Kidney epithelial cell (primary cell): ENCODE results near the gene CANX. TPM values are rescaled to one million over a fixed set of nuclear protein-coding genes. Genes with fewer than 3 reads are reported as not detected.
"Not testable (repeated sequence)": the region's sequence is repeated elsewhere in the genome, so short reads cannot be mapped to it uniquely, and the experiment has no call there.

Source experiments
- DNase-seq: peaks from one replicate; pipeline ENCODE4 v3.0.0-alpha.2; 2010; ENCODE audit warnings: low read depth
- H3K27me3 ChIP-seq: 2 replicates; pipeline ENCODE4 v1.6.0; 2011; ENCODE audit warnings: low read length; ENCODE audit not compliant: control insufficient read depth, insufficient read depth
- H3K36me3 ChIP-seq: 2 replicates; pipeline ENCODE4 v1.5.1; 2011; ENCODE audit warnings: low read length; ENCODE audit not compliant: control insufficient read depth, insufficient read depth
- H3K4me3 ChIP-seq: 2 replicates; pipeline ENCODE4 v1.5.1; 2011; ENCODE audit warnings: low read depth, mild to moderate bottlenecking, control low read depth, low read length
- total RNA-seq: library from RNA; depleted of rRNA; stranded (reverse); fragments of >200 nt; gene quantifications from 2 replicates; pipeline ENCODE4 v1.2.3, GENCODE V29; 2015
- TF ChIP-seq, protein P1 (sequence below): IDR thresholded peaks from 2 replicates; pipeline ENCODE4 v1.5.1; 2011; ENCODE audit warnings: mild to moderate bottlenecking, moderate library complexity, low read length, control low read depth, inconsistent platforms; ENCODE audit not compliant: insufficient read depth, poor library complexity, severe bottlenecking

Gene CANX
- total RNA-seq, 1 donor from 2014 or later: 649 TPM

GRCh38 chr5:179733772-179734126 lies 35.0 kb downstream of the CANX start:
- no peaks in the 10 kb centered on the region for H3K27me3 ChIP-seq
- TF ChIP-seq, protein P1, sequence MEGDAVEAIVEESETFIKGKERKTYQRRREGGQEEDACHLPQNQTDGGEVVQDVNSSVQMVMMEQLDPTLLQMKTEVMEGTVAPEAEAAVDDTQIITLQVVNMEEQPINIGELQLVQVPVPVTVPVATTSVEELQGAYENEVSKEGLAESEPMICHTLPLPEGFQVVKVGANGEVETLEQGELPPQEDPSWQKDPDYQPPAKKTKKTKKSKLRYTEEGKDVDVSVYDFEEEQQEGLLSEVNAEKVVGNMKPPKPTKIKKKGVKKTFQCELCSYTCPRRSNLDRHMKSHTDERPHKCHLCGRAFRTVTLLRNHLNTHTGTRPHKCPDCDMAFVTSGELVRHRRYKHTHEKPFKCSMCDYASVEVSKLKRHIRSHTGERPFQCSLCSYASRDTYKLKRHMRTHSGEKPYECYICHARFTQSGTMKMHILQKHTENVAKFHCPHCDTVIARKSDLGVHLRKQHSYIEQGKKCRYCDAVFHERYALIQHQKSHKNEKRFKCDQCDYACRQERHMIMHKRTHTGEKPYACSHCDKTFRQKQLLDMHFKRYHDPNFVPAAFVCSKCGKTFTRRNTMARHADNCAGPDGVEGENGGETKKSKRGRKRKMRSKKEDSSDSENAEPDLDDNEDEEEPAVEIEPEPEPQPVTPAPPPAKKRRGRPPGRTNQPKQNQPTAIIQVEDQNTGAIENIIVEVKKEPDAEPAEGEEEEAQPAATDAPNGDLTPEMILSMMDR: no peak
- DNase-seq: no peak
- peak overlapping the region; percentile 71 for H3K4me3 ChIP-seq
- peaks cover 2% of the 10 kb centered on the region for H3K36me3 ChIP-seq

GRCh38 chr5:179734536-179735164 lies 35.9 kb downstream of the CANX start:
- DNase-seq: no peak
- Histone ChIP-seq H3K36me3 (peaks cover 1% of the 10 kb centered on the region), H3K27me3 (no peaks in the 10 kb centered on the region), H3K4me3 (peak overlapping the region; percentile 71)
- TF ChIP-seq, protein P1: no peak

DNA sequence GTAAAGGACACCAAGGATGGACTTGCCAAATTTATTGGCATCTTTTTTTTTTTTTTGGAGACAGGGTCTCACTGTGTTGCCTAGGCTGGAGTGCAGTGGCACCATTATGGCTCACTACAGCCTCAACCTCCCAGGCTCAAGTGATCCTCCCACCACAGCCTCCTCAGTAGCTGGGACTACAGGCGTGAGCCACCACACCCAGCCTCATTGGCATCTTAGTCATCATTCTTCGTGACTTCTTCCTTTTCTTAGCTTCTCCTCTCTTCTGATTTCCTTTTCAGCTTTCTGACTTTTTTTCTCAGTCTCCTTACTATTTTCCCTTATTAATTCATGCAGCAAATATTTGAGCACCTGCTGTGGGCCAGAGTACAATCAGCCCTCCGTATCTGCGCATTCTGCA lies 40.0 kb downstream of the CANX start:
- Histone ChIP-seq H3K36me3 (peaks cover 1% of the 10 kb centered on the region), H3K4me3 (no peak overlapping the region), H3K27me3 (no peaks in the 10 kb centered on the region)
- DNase-seq: no peak
- TF ChIP-seq, protein P1: no peak

- not testable (repeated sequence) for H3K36me3 ChIP-seq, H3K27me3 ChIP-seq, DNase-seq, H3K4me3 ChIP-seq
Measured at GRCh38 chr5:179744106-179744505, 45.3 kb downstream of the CANX start.

- Histone ChIP-seq H3K4me3 (no peak overlapping the region), H3K27me3 (no peaks in the 10 kb centered on the region), H3K36me3 (no peaks in the 10 kb centered on the region)
- no peak for DNase-seq
- TF ChIP-seq, protein P1: no peak
Measured at GRCh38 chr5:179746872-179747271, 48.1 kb downstream of the CANX start.

DNA sequence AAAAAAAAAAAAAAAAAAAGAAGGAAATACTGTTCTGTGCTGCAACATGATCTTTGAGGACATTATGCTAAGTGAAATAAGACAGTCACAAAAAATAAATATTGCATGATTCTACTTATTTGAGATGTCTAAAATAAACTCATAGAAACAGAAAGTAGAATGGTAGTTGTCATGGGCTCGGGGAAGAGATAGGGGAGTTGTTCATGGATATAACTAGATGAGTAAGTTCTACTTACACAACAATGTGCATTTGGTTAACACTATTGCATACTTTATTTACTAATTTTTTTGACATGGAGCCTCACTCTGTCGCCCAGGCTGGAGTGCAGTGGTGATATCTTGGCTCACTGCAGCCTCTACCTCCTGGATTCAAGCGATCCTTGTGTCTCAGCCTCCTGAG lies 49.0 kb downstream of the CANX start:
- no peak overlapping the region for H3K4me3 ChIP-seq
- H3K27me3 ChIP-seq: no peaks in the 10 kb centered on the region
- DNase-seq: no peak
- TF ChIP-seq, protein P1: no peak
- no peaks in the 10 kb centered on the region for H3K36me3 ChIP-seq
